Fibroblast of mammary gland (primary cell): ENCODE data around the gene BMPR1B.

Experiments
- DNase-seq: peaks from one replicate; pipeline ENCODE4 v3.0.0-alpha.2; 2010; ENCODE audit warnings: low read depth
- H3K4me3 ChIP-seq: 2 replicates; pipeline ENCODE4 v1.5.1; 2011; ENCODE audit warnings: low read depth, mild to moderate bottlenecking, low read length, moderate library complexity; ENCODE audit not compliant: control insufficient read depth
- TF ChIP-seq, protein P1 (sequence below): conservative IDR thresholded peaks from 2 replicates; pipeline ENCODE4 v1.5.1; 2011; ENCODE audit warnings: low read depth, low read length, inconsistent platforms; ENCODE audit not compliant: control insufficient read depth, insufficient read depth

The BMPR1B gene

DNA sequence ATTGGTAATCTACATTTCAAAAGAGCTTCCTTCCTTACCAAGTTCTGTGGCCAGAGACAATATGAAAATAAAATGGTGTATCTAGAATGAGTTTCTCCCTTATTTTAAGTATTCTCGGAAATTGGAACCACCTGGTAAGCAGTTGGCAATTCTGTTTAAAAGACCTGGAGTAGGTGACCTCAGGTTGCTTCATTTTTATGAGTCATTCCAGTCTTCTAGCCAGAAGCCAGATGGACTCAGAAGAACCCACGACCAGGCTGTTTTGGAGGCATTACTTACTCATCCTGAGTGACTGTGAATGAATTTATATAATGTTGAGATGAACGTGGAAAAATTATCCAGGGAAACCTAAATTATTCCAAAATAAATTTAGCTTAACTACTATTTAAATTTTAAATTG, 9.1 kb downstream of the BMPR1B start:
- peak; percentile 82 for DNase-seq
- no peak overlapping the region for H3K4me3 ChIP-seq
- TF ChIP-seq, protein P1, sequence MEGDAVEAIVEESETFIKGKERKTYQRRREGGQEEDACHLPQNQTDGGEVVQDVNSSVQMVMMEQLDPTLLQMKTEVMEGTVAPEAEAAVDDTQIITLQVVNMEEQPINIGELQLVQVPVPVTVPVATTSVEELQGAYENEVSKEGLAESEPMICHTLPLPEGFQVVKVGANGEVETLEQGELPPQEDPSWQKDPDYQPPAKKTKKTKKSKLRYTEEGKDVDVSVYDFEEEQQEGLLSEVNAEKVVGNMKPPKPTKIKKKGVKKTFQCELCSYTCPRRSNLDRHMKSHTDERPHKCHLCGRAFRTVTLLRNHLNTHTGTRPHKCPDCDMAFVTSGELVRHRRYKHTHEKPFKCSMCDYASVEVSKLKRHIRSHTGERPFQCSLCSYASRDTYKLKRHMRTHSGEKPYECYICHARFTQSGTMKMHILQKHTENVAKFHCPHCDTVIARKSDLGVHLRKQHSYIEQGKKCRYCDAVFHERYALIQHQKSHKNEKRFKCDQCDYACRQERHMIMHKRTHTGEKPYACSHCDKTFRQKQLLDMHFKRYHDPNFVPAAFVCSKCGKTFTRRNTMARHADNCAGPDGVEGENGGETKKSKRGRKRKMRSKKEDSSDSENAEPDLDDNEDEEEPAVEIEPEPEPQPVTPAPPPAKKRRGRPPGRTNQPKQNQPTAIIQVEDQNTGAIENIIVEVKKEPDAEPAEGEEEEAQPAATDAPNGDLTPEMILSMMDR, result no peak

DNA sequence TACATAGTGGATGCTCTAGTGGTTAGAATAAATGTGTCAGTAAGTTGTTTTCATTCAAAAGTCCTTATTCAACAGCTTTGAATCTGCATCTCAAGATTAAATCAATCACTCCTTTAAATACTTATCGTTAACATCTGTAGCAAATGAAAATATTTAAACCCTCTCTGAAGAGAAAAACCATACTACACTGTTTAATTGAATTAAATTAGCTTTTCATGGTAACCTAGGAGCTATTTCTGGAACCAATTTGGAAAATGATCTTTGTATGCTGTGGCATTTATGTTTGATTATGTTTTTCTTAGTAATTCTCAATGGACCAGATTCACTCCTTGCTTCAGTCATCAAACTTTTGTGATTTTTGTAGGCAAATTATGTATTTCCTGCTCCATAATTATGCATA, 9.7 kb downstream of the BMPR1B start:
- no peak for DNase-seq
- H3K4me3 ChIP-seq, result no peak overlapping the region
- TF ChIP-seq, protein P1, result no peak

DNA sequence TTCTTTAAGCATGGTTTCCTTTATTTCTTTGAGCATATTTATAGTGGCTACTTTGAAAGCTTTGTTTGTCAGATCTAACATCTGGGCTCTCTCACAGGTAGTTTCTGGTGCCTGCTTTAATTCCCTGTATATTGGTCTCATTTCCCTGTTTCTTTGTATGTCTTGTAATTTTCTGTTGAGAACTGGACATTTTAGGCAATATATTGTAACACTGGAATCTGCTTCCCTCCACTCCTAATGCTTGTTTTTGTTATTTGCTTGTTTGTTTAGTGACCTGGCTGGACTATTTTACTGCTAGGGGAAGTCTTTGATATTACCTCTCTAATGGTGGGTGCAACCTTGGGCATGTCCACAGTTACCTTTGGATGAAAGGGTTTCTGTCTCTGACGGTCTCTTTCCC, 25.0 kb downstream of the BMPR1B start:
- no peak for DNase-seq
- no peak overlapping the region for H3K4me3 ChIP-seq
- TF ChIP-seq, protein P1, result no peak

DNA sequence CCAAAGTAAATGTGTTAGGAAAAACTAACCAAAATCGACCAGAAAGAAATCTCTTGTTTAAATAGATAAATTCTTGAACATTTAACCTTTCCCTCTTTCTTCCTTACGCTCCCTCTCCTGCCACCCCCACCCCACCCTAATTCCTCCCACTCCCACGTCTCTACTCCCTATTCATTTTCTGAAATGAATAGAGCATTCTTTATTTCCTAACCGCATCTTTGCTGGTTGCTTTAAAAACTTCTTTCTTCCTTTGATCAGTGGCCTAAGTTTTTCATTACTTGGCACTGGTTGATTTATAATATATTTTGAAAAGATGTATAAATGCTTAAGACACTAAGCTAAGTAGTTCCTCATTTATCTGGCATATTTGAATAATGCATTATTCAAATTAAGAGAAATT, 33.9 kb downstream of the BMPR1B start:
- no peak overlapping the region for H3K4me3 ChIP-seq
- DNase-seq, result no peak
- TF ChIP-seq, protein P1, result no peak

DNA sequence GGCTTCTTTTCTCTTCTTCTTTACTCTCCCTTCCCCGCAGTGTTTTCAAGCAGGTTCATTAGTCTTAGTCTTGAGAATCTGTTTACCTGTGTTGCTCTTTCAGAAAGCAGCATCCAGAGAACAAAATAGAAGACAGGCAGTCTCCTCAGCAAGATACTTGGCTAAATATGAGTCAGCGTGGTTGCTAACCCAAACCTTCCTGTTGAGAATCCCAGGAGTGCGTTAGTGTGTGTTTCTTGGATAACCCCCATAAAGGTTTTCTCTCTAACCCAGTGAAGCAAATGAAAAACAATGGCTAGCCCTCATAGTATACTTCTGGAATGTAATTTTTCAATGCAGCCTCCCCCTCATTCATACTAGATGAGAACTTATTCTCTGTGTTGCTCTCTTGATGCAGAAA, 41.1 kb downstream of the BMPR1B start:
- DNase-seq, result peak; percentile 69
- TF ChIP-seq, protein P1, result no peak
- no peak overlapping the region for H3K4me3 ChIP-seq

DNA sequence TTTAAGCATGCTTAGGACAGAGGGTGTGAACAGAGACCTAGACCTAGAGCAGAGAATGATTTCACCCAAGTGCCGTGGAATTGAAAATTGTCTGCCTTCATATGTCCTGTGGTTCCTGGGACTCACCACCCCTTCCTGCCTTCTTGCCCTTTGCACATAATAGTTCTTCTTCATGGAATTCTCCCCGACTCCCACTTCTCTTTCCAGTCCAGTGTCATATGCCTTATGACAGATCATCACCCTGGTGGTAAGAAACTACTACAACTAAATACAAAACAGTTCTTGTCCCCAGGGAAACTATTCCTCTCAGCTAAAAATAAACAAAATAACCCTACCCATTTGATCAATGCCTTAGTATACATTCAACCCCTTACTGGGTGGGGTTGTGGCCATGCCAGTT, 43.3 kb downstream of the BMPR1B start:
- DNase-seq, result no peak
- H3K4me3 ChIP-seq, result no peak overlapping the region
- TF ChIP-seq, protein P1, result no peak

DNA sequence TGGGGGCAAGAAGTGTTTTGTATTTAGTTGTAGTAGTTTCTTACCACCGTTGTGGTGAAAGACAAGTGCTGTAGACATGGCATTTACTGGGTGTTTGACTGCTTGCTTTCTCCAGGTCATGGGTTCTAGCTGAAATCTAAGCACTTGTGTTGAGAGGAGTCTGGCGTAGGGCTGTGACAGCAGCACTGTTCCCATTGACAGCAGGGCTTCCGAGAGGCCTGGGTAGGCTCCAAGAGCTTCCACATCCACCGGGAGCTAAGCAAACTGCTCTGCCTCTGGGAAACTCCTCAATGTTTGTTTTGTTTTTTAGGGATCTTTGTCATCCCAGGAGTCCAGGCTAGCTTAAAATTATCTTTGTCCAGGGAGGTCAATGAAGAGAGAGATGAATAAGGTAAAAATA, 44.3 kb downstream of the BMPR1B start:
- TF ChIP-seq, protein P1, result no peak
- no peak for DNase-seq
- no peak overlapping the region for H3K4me3 ChIP-seq
